GM12878 (cell line): Measurements from ENCODE around the gene RPP30. TPM values are rescaled to one million over a fixed set of nuclear protein-coding genes. Genes with fewer than 3 reads are reported as not detected.

ENCODE experiments used
- ATAC-seq: fragments of 200-7000 bp; cut with Tn5 transposase; 3 replicates; pipeline ENCODE4 v1.9.1; 2020; ENCODE audit warnings: mild to moderate bottlenecking, moderate library complexity
- BruUV-seq: library from RNA; stranded (reverse); fragments of 400-500 nt; replicated peaks from 2 replicates; lab custom pipeline; 2021; lab: Mats Ljungman, UMichigan
- CTCF ChIA-PET: fragments of 300-600 bp; sonication (Branson Sonifier 250); formaldehyde crosslinking; extraction: SDS; loops from one replicate; lab custom pipeline; 2021; ENCODE audit warnings: inconsistent platforms; lab: Yijun Ruan, JAX
- POLR2A ChIA-PET: fragments of 350-600 bp; formaldehyde crosslinking; extraction: SDS; loops from one replicate; lab custom pipeline; 2021; ENCODE audit warnings: inconsistent platforms; lab: Charles Lee
- RAD21 ChIA-PET: fragments of 300-600 bp; sonication (Branson Sonifier 250); formaldehyde crosslinking; loops from one replicate; lab custom pipeline; 2023; ENCODE audit warnings: antibody characterized with exemption; ENCODE audit not compliant: unreplicated experiment; lab: Charles Lee
- SMC1A ChIA-PET: fragments of 300-600 bp; sonication (Branson Sonifier 250); formaldehyde crosslinking; loops from one replicate; lab custom pipeline; 2023; ENCODE audit not compliant: unreplicated experiment, uncharacterized antibody; lab: Charles Lee
- DNase-seq: peaks from one replicate; pipeline ENCODE4 v3.0.0-alpha.2; 2011; ENCODE audit warnings: low read depth, low spot score
- FAIRE-seq: peaks from 3 replicates; lab custom pipeline; 2011; peaks lifted over from hg19 to GRCh38; lab: Jason Lieb, UNC
- H2AFZ ChIP-seq: 2 replicates; pipeline ENCODE4 v1.6.0; 2011; ENCODE audit warnings: low read depth, low read length, control low read depth; ENCODE audit not compliant: control insufficient read depth
- H3K27ac ChIP-seq: 2 replicates; pipeline ENCODE4 v1.5.1; 2011; ENCODE audit warnings: control low read depth; ENCODE audit not compliant: control insufficient read depth, insufficient read depth
- H3K27me3 ChIP-seq, 2 experiments: replicated peaks in 1 of 2; 2 replicates each; pipeline versions ENCODE4 v1.6.0 to v1.6.1; 2011; ENCODE audit warnings: low read length in 1 of 2; ENCODE audit not compliant: control insufficient read depth in 2 of 2, insufficient read depth in 2 of 2
- H3K36me3 ChIP-seq, 2 experiments: 2 replicates each; pipeline ENCODE4 v1.5.1; 2011; ENCODE audit warnings: low read length in 1 of 2; ENCODE audit not compliant: control insufficient read depth in 2 of 2, insufficient read depth in 2 of 2
- H3K4me1 ChIP-seq: 2 replicates; pipeline ENCODE4 v1.6.1; 2011; ENCODE audit warnings: mild to moderate bottlenecking, low read length, moderate library complexity, mixed read lengths; ENCODE audit not compliant: control insufficient read depth, insufficient read depth
- H3K4me2 ChIP-seq: 2 replicates; pipeline ENCODE4 v1.6.0; 2011; ENCODE audit warnings: control low read depth; ENCODE audit not compliant: control insufficient read depth, insufficient read depth
- H3K4me3 ChIP-seq: fragments of 200-600 bp; sonication (generic); 2 replicates; pipeline ENCODE4 v1.5.1; 2016
- H3K79me2 ChIP-seq: 2 replicates; pipeline ENCODE4 v1.6.0; 2011; ENCODE audit warnings: low read length; ENCODE audit not compliant: control insufficient read depth, insufficient read depth
- H3K9ac ChIP-seq: 2 replicates; pipeline ENCODE4 v1.8.0; 2011; ENCODE audit warnings: low read length, control low read depth, mixed read lengths; ENCODE audit not compliant: control insufficient read depth, insufficient read depth
- H3K9me3 ChIP-seq: replicated peaks from 3 replicates; pipeline ENCODE4 v1.5.1; 2011; ENCODE audit warnings: mild to moderate bottlenecking, low read length; ENCODE audit not compliant: control insufficient read depth, insufficient read depth
- H4K20me1 ChIP-seq: 2 replicates; pipeline ENCODE4 v1.6.0; 2011; ENCODE audit not compliant: control insufficient read depth, insufficient read depth
- IRF5 ChIP-seq: fragments of 450-650 bp; IDR thresholded peaks from 2 replicates; pipeline ENCODE4 v1.6.1; 2017; ENCODE audit warnings: borderline replicate concordance
- NBN ChIP-seq: fragments of 450-650 bp; IDR thresholded peaks from 2 replicates; pipeline ENCODE4 v1.6.1; 2016
- NR2F1 ChIP-seq: fragments of 450-650 bp; conservative IDR thresholded peaks from 2 replicates; pipeline ENCODE4 v1.6.1; 2017; ENCODE audit warnings: mild to moderate bottlenecking
- STAT3 ChIP-seq: IDR thresholded peaks from 2 replicates; pipeline ENCODE4 v1.6.1; 2011; ENCODE audit warnings: low read depth, low read length, improper control_type of control experiment
- ZBTB11 ChIP-seq: fragments of 450-650 bp; formaldehyde crosslinking; IDR thresholded peaks from 2 replicates; pipeline ENCODE4 v1.5.0; 2022; ENCODE audit warnings: mild to moderate bottlenecking, missing genetic modification characterization
- WGBS: methylation state at CpG from one replicate; pipeline ENCODE4 v1.1.6; 2016; ENCODE audit warnings: low lambda C conversion rate; ENCODE audit not compliant: insufficient replicate concordance, insufficient coverage; ENCODE audit errors: missing lambda C conversion rate; 5-methylcytosine and 5-hydroxymethylcytosine counted together
- in situ Hi-C: fragments of 300-500 bp; cut with MboI; formaldehyde crosslinking; loops from 9 replicates; pipeline ENCODE4 v1.14.3; 2018; ENCODE audit warnings: mixed read lengths
- intact Hi-C: fragments of 100-400 bp; cut with micrococcal nuclease; formaldehyde crosslinking; loops from one replicate; pipeline ENCODE4 v1.14.2; 2022; ENCODE audit not compliant: unreplicated experiment
- polyA plus RNA-seq, 11 experiments: library from polyadenylated mRNA; depleted of rRNA in 4 of 11; unstranded in 6 of 11; stranded (reverse) in 5 of 11; fragments of >200 nt; fragmentation: Nextera tagmentation in 4 of 11; fragmentation: Illumina TruSeq in 1 of 11; extraction: Ambion mirVana in 4 of 11; extraction: Trizol in 1 of 11; gene quantifications; 1 replicate in 1 of 11; 2 replicates in 10 of 11; pipeline versions ENCODE4 v1.2.1 to v1.2.3, GENCODE V29; 2011 to 2016; ENCODE audit warnings: inconsistent platforms in 2 of 11, missing spikeins in 2 of 11, low read depth in 1 of 11
- total RNA-seq, 4 experiments: library from RNA; depleted of rRNA in 3 of 4; stranded (reverse); fragments of >200 nt in 3 of 4; fragmentation: Illumina TruSeq in 1 of 4; extraction: Trizol in 1 of 4; gene quantifications; 2 replicates each; pipeline versions ENCODE4 v1.2.1 to v1.2.3, GENCODE V29; 2013 to 2021
- TF ChIP-seq, protein P1 (sequence below): fragments of 450-650 bp; conservative IDR thresholded peaks from 2 replicates; pipeline ENCODE4 v1.6.1; 2017; ENCODE audit warnings: mild to moderate bottlenecking, moderate library complexity

The RPP30 gene
- total and polyA plus RNA-seq, 10 of the 15 experiments (the other 5 are each of a cell fraction or from before 2014, with no cell fraction given): 48.0 to 208 (median 72.6) TPM

- TF ChIP-seq ZBTB11 (CRISPR knock-in tag) (no peak), IRF5 (no peak), NBN (no peak)
- TF ChIP-seq, all 136 proteins: peak for 0
Observed at GRCh38 chr10:90917238-90917967, 45.6 kb downstream of the RPP30 start (continued).

GRCh38 chr10:90917968-90918318 is 46.2 kb downstream of the RPP30 start:
- POLR2A ChIA-PET: no interaction called here
- Histone ChIP-seq H3K4me1 (no peaks in the 10 kb centered on the region), H2AFZ (no peak overlapping the region), H3K9ac (no peak overlapping the region), H3K79me2 (no peaks in the 10 kb centered on the region), H3K4me3 (no peak overlapping the region), H3K9me3 (no peaks in the 10 kb centered on the region; the same call in 2 of the 3 replicates), H3K27ac (no peak overlapping the region), H4K20me1 (no peaks in the 10 kb centered on the region), H3K27me3 (no peaks in the 10 kb centered on the region), H3K36me3 (no peaks in the 10 kb centered on the region), H3K4me2 (no peak overlapping the region)
- ATAC-seq (no peak), DNase-seq (no peak), FAIRE-seq (no peak)
- in situ Hi-C loops: no loop called here
- RAD21 ChIA-PET: interaction anchor here (5.4 kb wide), 1 partner anchor 332 kb away, joined by 36 read pairs; no protein-coding TSS in a partner anchor
- no TSS peak for BruUV-seq
- SMC1A ChIA-PET: interaction anchor here (0.8 to 10.0 kb wide), 13 partner anchors 9 to 378 kb away, joined by 3 to 100 read pairs (median 4); no protein-coding TSS in a partner anchor
- CTCF ChIA-PET: interaction anchor here (0.8 to 2.3 kb wide), 12 partner anchors 9 to 718 kb away, joined by 3 to 13 read pairs (median 3); no protein-coding TSS in a partner anchor
- intact Hi-C loops: no loop called here
- TF ChIP-seq, protein P1, sequence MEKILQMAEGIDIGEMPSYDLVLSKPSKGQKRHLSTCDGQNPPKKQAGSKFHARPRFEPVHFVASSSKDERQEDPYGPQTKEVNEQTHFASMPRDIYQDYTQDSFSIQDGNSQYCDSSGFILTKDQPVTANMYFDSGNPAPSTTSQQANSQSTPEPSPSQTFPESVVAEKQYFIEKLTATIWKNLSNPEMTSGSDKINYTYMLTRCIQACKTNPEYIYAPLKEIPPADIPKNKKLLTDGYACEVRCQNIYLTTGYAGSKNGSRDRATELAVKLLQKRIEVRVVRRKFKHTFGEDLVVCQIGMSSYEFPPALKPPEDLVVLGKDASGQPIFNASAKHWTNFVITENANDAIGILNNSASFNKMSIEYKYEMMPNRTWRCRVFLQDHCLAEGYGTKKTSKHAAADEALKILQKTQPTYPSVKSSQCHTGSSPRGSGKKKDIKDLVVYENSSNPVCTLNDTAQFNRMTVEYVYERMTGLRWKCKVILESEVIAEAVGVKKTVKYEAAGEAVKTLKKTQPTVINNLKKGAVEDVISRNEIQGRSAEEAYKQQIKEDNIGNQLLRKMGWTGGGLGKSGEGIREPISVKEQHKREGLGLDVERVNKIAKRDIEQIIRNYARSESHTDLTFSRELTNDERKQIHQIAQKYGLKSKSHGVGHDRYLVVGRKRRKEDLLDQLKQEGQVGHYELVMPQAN: no peak
- TF ChIP-seq NR2F1: no peak
- no peak for TF ChIP-seq STAT3
- WGBS: 89% methylated on average over 3 of the region's 3 CpGs
